Common myeloid progenitor, CD34-positive (primary cell): Measurements from ENCODE around the gene KLHL12.
A peak's percentile ranks its signal among the peaks of the same experiment; 100 is the strongest.

Experiments
- CTCF ChIA-PET: fragments of 350-600 bp; sonication (Branson Sonifier 250); formaldehyde crosslinking; loops from one replicate; lab custom pipeline; 2021; ENCODE audit warnings: antibody characterized with exemption; lab: Charles Lee
- POLR2A ChIA-PET: fragments of 350-600 bp; sonication (Branson Sonifier 250); formaldehyde crosslinking; loops from one replicate; lab custom pipeline; 2021; ENCODE audit warnings: antibody characterized with exemption; lab: Charles Lee
- DNase-seq, 3 donors: peaks; one replicate each; pipeline versions ENCODE4 v3.0.0 to v3.0.0-alpha.2; 2013
- H3K27ac ChIP-seq, 2 experiments: 1 replicate in 1 of 2; 2 replicates in 1 of 2; pipeline ENCODE4 v1.7.0; 2013; ENCODE audit warnings: inconsistent platforms in 2 of 2, low read length in 2 of 2, mild to moderate bottlenecking in 2 of 2, low read depth in 1 of 2, moderate library complexity in 1 of 2; ENCODE audit not compliant: severe bottlenecking in 2 of 2, insufficient read depth in 1 of 2, poor library complexity in 1 of 2
- H3K27me3 ChIP-seq, 5 experiments: replicated peaks in 2 of 5; 1 replicate in 3 of 5; 2 replicates in 2 of 5; pipeline versions ENCODE4 v1.6.1 to v1.7.0; 2013; ENCODE audit warnings: low read length in 4 of 5, mild to moderate bottlenecking in 2 of 5, moderate library complexity in 2 of 5, inconsistent platforms in 1 of 5; ENCODE audit not compliant: insufficient read depth in 5 of 5, control insufficient read depth in 4 of 5
- H3K36me3 ChIP-seq, 4 experiments: 1 replicate in 2 of 4; 2 replicates in 2 of 4; pipeline versions ENCODE4 v1.6.1 to v1.7.0; 2013; ENCODE audit warnings: low read length in 3 of 4, control low read depth in 1 of 4, mild to moderate bottlenecking in 1 of 4; ENCODE audit not compliant: control insufficient read depth in 4 of 4, insufficient read depth in 4 of 4
- H3K4me1 ChIP-seq, 4 experiments: 1 replicate in 3 of 4; 2 replicates in 1 of 4; pipeline versions ENCODE4 v1.6.1 to v1.7.1; 2013; ENCODE audit warnings: low read length in 3 of 4, mild to moderate bottlenecking in 3 of 4, control low read depth in 1 of 4, inconsistent platforms in 1 of 4, moderate library complexity in 1 of 4; ENCODE audit not compliant: control insufficient read depth in 4 of 4, insufficient read depth in 4 of 4; ENCODE audit errors: control extremely low read depth in 1 of 4
- H3K4me3 ChIP-seq, 7 experiments: 1 replicate in 4 of 7; 2 replicates in 3 of 7; pipeline versions ENCODE4 v1.5.1 to v1.7.0; 2013; ENCODE audit warnings: mild to moderate bottlenecking in 7 of 7, low read length in 6 of 7, moderate library complexity in 6 of 7, inconsistent platforms in 2 of 7, low read depth in 2 of 7, control low read depth in 1 of 7; ENCODE audit not compliant: insufficient read depth in 4 of 7, control insufficient read depth in 1 of 7; ENCODE audit errors: extremely low read depth in 1 of 7
- H3K9me3 ChIP-seq, 5 experiments: 1 replicate in 4 of 5; 2 replicates in 1 of 5; pipeline versions ENCODE4 v1.6.1 to v1.7.1; 2013; ENCODE audit warnings: low read length in 4 of 5, mild to moderate bottlenecking in 2 of 5, inconsistent platforms in 1 of 5, low read depth in 1 of 5, moderate library complexity in 1 of 5; ENCODE audit not compliant: control insufficient read depth in 4 of 5, insufficient read depth in 2 of 5; ENCODE audit errors: control extremely low read depth in 1 of 5
- WGBS: methylation state at CpG from one replicate; pipeline ENCODE4 v1.1.5; 2013; ENCODE audit not compliant: insufficient coverage; 5-methylcytosine and 5-hydroxymethylcytosine counted together

KLHL12 gene

GRCh38 chr1:202958544-202959275 is 31.7 kb upstream of the KLHL12 start:
- Histone ChIP-seq H3K9me3 (no peaks in the 10 kb centered on the region), H3K27ac (peak overlapping the region; percentile 22 to 95), H3K27me3 (no peaks in the 10 kb centered on the region), H3K36me3 (peaks cover 5 to 36% (median 17%) of the 10 kb centered on the region in 4 experiments), H3K4me3 (peak overlapping the region; percentile 45 to 97 (median 86)), H3K4me1 (peaks cover 16 to 29% (median 28%) of the 10 kb centered on the region in 4 experiments)
- ChIA-PET POLR2A (interaction anchor here (0.5 to 1.2 kb wide), 2 partner anchors 7 to 147 kb away, joined by 3 read pairs; no protein-coding TSS in a partner anchor), CTCF (interaction anchor here (1.6 kb wide), 1 partner anchor 9 kb away, joined by 7 read pairs; no protein-coding TSS in a partner anchor)
- WGBS, result 0% methylated on average over 8 of the region's 10 CpGs
- DNase-seq, result peak in 2 of 3 donors; percentile 66 to 72

- CTCF ChIA-PET, result no interaction called here
- POLR2A ChIA-PET, result interaction anchor here (1.2 kb wide), 1 partner anchor 8 kb away, joined by 3 read pairs; no protein-coding TSS in a partner anchor
- Histone ChIP-seq H3K27me3 (no peaks in the 10 kb centered on the region), H3K36me3 (peaks cover 5 to 28% (median 11%) of the 10 kb centered on the region in 4 experiments), H3K4me3 (peak within 1 kb of the TSS; percentile 83 to 98 (median 91)), H3K27ac (peak within 1 kb of the TSS; percentile 92 to 95), H3K9me3 (no peaks in the 10 kb centered on the region), H3K4me1 (peaks cover 23 to 36% (median 32%) of the 10 kb centered on the region in 4 experiments)
- peak; percentile 88 to 95 (median 92) for DNase-seq
- under 1% methylated on average over 68 of the region's 86 CpGs for WGBS
These were observed 30.9 kb upstream of the KLHL12 start, which contains the start of gene ADIPOR1 for GRCh38 chr1:202957733-202958543. Gene ADIPOR1, minus strand, starts transcription at chr1:202958312. Its CDS starts 7,242 bp downstream, at chr1:202951070.

- CTCF ChIA-PET, result no interaction called here
- POLR2A ChIA-PET, result no interaction called here
- 85% methylated on average over 4 of the region's 6 CpGs for WGBS
These were observed 29.9 kb upstream of the KLHL12 start for GRCh38 chr1:202956969-202957368.

GRCh38 chr1:202954057-202954745 is 27.2 kb upstream of the KLHL12 start:
- no peak for DNase-seq
- peaks cover 0 to 35% (median 18%) of the 10 kb centered on the region in 4 experiments for H3K36me3 ChIP-seq
- no CpG with 5 or more reads among the region's 6 CpGs for WGBS
- ChIA-PET POLR2A (interaction anchor here (1.0 kb wide), 1 partner anchor 9 kb away, joined by 5 read pairs; no protein-coding TSS in a partner anchor), CTCF (interaction anchor here (0.6 to 3.3 kb wide), 6 partner anchors 10 to 45 kb away, joined by 4 to 18 read pairs (median 4); no protein-coding TSS in a partner anchor)
- H3K4me3 ChIP-seq, result no peak overlapping the region
- no peak overlapping the region for H3K27ac ChIP-seq
- no peaks in the 10 kb centered on the region for H3K9me3 ChIP-seq
- H3K27me3 ChIP-seq, result no peaks in the 10 kb centered on the region
- peaks cover 35 to 49% (median 42%) of the 10 kb centered on the region in 4 experiments for H3K4me1 ChIP-seq

More at GRCh38 chr1:202956969-202957368, 29.9 kb upstream of the KLHL12 start:
- Histone ChIP-seq H3K9me3 (no peaks in the 10 kb centered on the region), H3K36me3 (peaks cover under 1 to 18% (median 6%) of the 10 kb centered on the region in 4 experiments), H3K27me3 (no peaks in the 10 kb centered on the region), H3K27ac (peak overlapping the region; percentile 92 to 95), H3K4me3 (peak overlapping the region in 6 of 7 experiments; percentile 83 to 98 (median 92)), H3K4me1 (peaks cover 32 to 46% (median 40%) of the 10 kb centered on the region in 4 experiments)
- no peak for DNase-seq

GRCh38 chr1:202953392-202953791 is 26.4 kb upstream of the KLHL12 start:
- Histone ChIP-seq H3K27me3 (no peaks in the 10 kb centered on the region), H3K4me1 (peaks cover 29 to 42% (median 36%) of the 10 kb centered on the region in 4 experiments), H3K4me3 (no peak overlapping the region), H3K9me3 (no peaks in the 10 kb centered on the region), H3K27ac (peak overlapping the region in 1 of 2 experiments; percentile 52), H3K36me3 (peaks cover under 1 to 40% (median 22%) of the 10 kb centered on the region in 4 experiments)
- ChIA-PET CTCF (interaction anchor here (0.9 to 3.3 kb wide), 6 partner anchors 9 to 46 kb away, joined by 3 to 18 read pairs (median 8); partner anchors contain the start of gene CYB5R1), POLR2A (no interaction called here)
- DNase-seq, result no peak

- peak overlapping the region; percentile 41 to 52 for H3K27ac ChIP-seq
- POLR2A ChIA-PET, result no interaction called here
These were observed 25.8 kb upstream of the KLHL12 start for GRCh38 chr1:202952818-202953217.

More at GRCh38 chr1:202952818-202953217, 25.8 kb upstream of the KLHL12 start:
- H3K4me3 ChIP-seq, result peak overlapping the region in 3 of 7 experiments; percentile 8 to 23 (median 16)
- peak; percentile 40 to 87 (median 83) for DNase-seq
- H3K4me1 ChIP-seq, result peaks cover 29 to 42% (median 35%) of the 10 kb centered on the region in 4 experiments
- no peaks in the 10 kb centered on the region for H3K9me3 ChIP-seq
- CTCF ChIA-PET, result interaction anchor here (0.9 to 3.3 kb wide), 6 partner anchors 8 to 46 kb away, joined by 3 to 18 read pairs (median 8); partner anchors contain the start of gene CYB5R1
- no peaks in the 10 kb centered on the region for H3K27me3 ChIP-seq
- 0% methylated on average over 3 of the region's 4 CpGs for WGBS
- peaks cover 6 to 45% (median 25%) of the 10 kb centered on the region in 4 experiments for H3K36me3 ChIP-seq
